ENCODE measurements around the gene AGAP2. TPM values are rescaled to one million over a fixed set of nuclear protein-coding genes. Genes with fewer than 3 reads are reported as not detected.
A peak's percentile ranks its signal among the peaks of the same experiment; 100 is the strongest.

The AGAP2 gene
- total RNA-seq, 1 experiment from 2014 or later = 2.0 TPM

- TF ChIP-seq IRF1 (CRISPR knock-in tag; IDR thresholded peaks at IDR 0.05) = 0 out of 2 replicates have a peak, but pooled peaks have one; percentile 17
These were observed 27.3 kb upstream of the AGAP2 start (continued) for GRCh38 chr12:57765698-57766463.

- ATAC-seq (peak; percentile 69), DNase-seq (ENCODE audit: low spot score) (peak; percentile 71)
- Mint-ChIP-seq H3K27ac (no peak overlapping the region), H3K4me3 (peak overlapping the region; percentile 74), H3K36me3 (peaks cover 18% of the 10 kb centered on the region), H3K27me3 (ENCODE audit: low read depth) (peaks cover 82% of the 10 kb centered on the region), H3K4me1 (peaks cover 33% of the 10 kb centered on the region), H3K9me3 (no peaks in the 10 kb centered on the region)
- TF ChIP-seq SMAD4 (CRISPR knock-in tag; IDR thresholded peaks at IDR 0.05) (0 out of 2 replicates have a peak, but pooled peaks have one; percentile 4), SMAD3 (CRISPR knock-in tag; IDR thresholded peaks at IDR 0.05; ENCODE audit: borderline replicate concordance) (0 out of 2 replicates have a peak, but pooled peaks have one; percentile 46), FOXP1 (CRISPR knock-in tag; IDR thresholded peaks at IDR 0.05; ENCODE audit: borderline replicate concordance) (peak; percentile 61; the same call in 1 of the 2 replicates), ZNF317 (CRISPR knock-in tag; IDR thresholded peaks at IDR 0.05; ENCODE audit: borderline replicate concordance, low read depth) (no peak), TCF7 (CRISPR knock-in tag; IDR thresholded peaks at IDR 0.05; ENCODE audit: low read depth) (0 out of 2 replicates have a peak, but pooled peaks have one; percentile 60), HMGXB4 (CRISPR knock-in tag; IDR thresholded peaks at IDR 0.05) (peak; percentile 88), MYBL2 (CRISPR knock-in tag; IDR thresholded peaks at IDR 0.05) (0 out of 2 replicates have a peak, but pooled peaks have one; percentile 52), FOXJ3 (CRISPR knock-in tag; IDR thresholded peaks at IDR 0.05; ENCODE audit: borderline replicate concordance) (no peak), RELA (CRISPR knock-in tag; IDR thresholded peaks at IDR 0.05; ENCODE audit: borderline replicate concordance) (0 out of 2 replicates have a peak, but pooled peaks have one; percentile 28), MAX (CRISPR knock-in tag; IDR thresholded peaks at IDR 0.05) (peak; percentile 71; the same call in 1 of the 2 replicates), FOXK1 (CRISPR knock-in tag; IDR thresholded peaks at IDR 0.05) (no peak), GABPB1 (CRISPR knock-in tag; IDR thresholded peaks at IDR 0.05) (no peak), ZNF138 (CRISPR knock-in tag; conservative IDR thresholded peaks at IDR 0.05) (no peak), ZBTB43 (CRISPR knock-in tag; IDR thresholded peaks at IDR 0.05) (peak; percentile 26; the same call in 1 of the 2 replicates), KAT7 (CRISPR knock-in tag; IDR thresholded peaks at IDR 0.05; ENCODE audit: borderline replicate concordance) (0 out of 2 replicates have a peak, but pooled peaks have one; percentile 36), CBFB (CRISPR knock-in tag; IDR thresholded peaks at IDR 0.05; ENCODE audit: low read depth) (no peak; the same call in 1 of the 2 replicates), NFATC4 (CRISPR knock-in tag; IDR thresholded peaks at IDR 0.05) (no peak), NR1H2 (CRISPR knock-in tag; IDR thresholded peaks at IDR 0.05) (0 out of 2 replicates have a peak, but pooled peaks have one; percentile 2), NFYB (CRISPR knock-in tag; conservative IDR thresholded peaks at IDR 0.05; ENCODE audit: low read depth) (0 out of 2 replicates have a peak, but pooled peaks have one; percentile 27)
- CTCF ChIA-PET = interaction anchor here (1.2 to 5.3 kb wide), 6 partner anchors 9 to 132 kb away, joined by 4 to 80 read pairs (median 6); partner anchors contain the start of genes B4GALNT1 and TSFM
- POLR2A ChIA-PET = interaction anchor here (1.2 to 1.3 kb wide), 2 partner anchors 8 to 80 kb away, joined by 6 to 7 read pairs; no protein-coding TSS in a partner anchor
These were observed 26.6 kb upstream of the AGAP2 start for GRCh38 chr12:57765003-57765697.
